WTC11 (cell line): ENCODE measurements around the gene MAP3K5.

Experiments used
- CTCF ChIP-seq: fragments of 200-600 bp; IDR thresholded peaks from 2 replicates; pipeline ENCODE4 v1.8.0; 2022; ENCODE audit warnings: antibody characterized with exemption
- ETV6 ChIP-seq: sonication (generic); formaldehyde crosslinking; IDR thresholded peaks from 2 replicates; pipeline ENCODE4 v1.8.1; 2022; ENCODE audit warnings: mild to moderate bottlenecking, missing genetic modification reagents
- IRF1 ChIP-seq: sonication (generic); formaldehyde crosslinking; IDR thresholded peaks from 2 replicates; pipeline ENCODE4 v1.8.0; 2023; ENCODE audit warnings: missing genetic modification reagents
- NFE2L1 ChIP-seq: sonication (generic); formaldehyde crosslinking; IDR thresholded peaks from 2 replicates; pipeline ENCODE4 v1.8.1; 2023; ENCODE audit warnings: missing genetic modification reagents
- NR1H2 ChIP-seq: sonication (generic); formaldehyde crosslinking; IDR thresholded peaks from 2 replicates; pipeline ENCODE4 v1.9.0; 2021; ENCODE audit warnings: mild to moderate bottlenecking, moderate library complexity, missing genetic modification reagents

GRCh38 chr6:136641166-136641565 lies 151.1 kb downstream of the MAP3K5 start:
- TF ChIP-seq CTCF, result no peak
- TF ChIP-seq NFE2L1 (CRISPR knock-in tag), result no peak
- no peak for TF ChIP-seq NR1H2
- no peak for TF ChIP-seq IRF1 (CRISPR knock-in tag)
- no peak for TF ChIP-seq ETV6 (CRISPR knock-in tag)
